K562 (cell line): ENCODE measurements around the gene TCF25. TPM values are rescaled to one million over a fixed set of nuclear protein-coding genes. Genes with fewer than 3 reads are reported as not detected.

Source experiments
- NR4A1 ChIP-seq, 2 experiments: fragments of 250-450 bp in 1 of 2; fragments of 450-650 bp in 1 of 2; sonication (Bioruptor Pico) in 1 of 2; IDR thresholded peaks; 2 replicates each; pipeline versions ENCODE4 v1.4.0 to v1.6.1; 2016 to 2020; ENCODE audit warnings: mild to moderate bottlenecking in 2 of 2, missing compliant biosample characterization in 1 of 2, missing genetic modification characterization in 1 of 2, moderate library complexity in 1 of 2
- XRCC5 ChIP-seq: fragments of 200-400 bp; formaldehyde crosslinking; IDR thresholded peaks from 2 replicates; pipeline ENCODE4 v1.6.1; 2017; ENCODE audit warnings: low read depth, mild to moderate bottlenecking, low read length
- ZNF253 ChIP-seq: fragments of 250-450 bp; sonication (Bioruptor Pico); conservative IDR thresholded peaks from 2 replicates; pipeline ENCODE4 v1.6.1; 2021; ENCODE audit warnings: mild to moderate bottlenecking
- ZNF583 ChIP-seq: fragments of 250-450 bp; sonication (Bioruptor Pico); IDR thresholded peaks from 2 replicates; pipeline ENCODE4 v1.4.0; 2020
- polyA plus RNA-seq, 8 experiments: library from polyadenylated mRNA; depleted of rRNA in 4 of 8; stranded (reverse) in 5 of 8; unstranded in 3 of 8; fragments of >200 nt; fragmentation: Nextera tagmentation in 2 of 8; fragmentation: Illumina TruSeq in 1 of 8; extraction: Ambion mirVana in 2 of 8; extraction: Trizol in 1 of 8; gene quantifications; 2 replicates each; pipeline versions ENCODE4 v1.2.1 to v1.2.3, GENCODE V29; 2011 to 2014; ENCODE audit warnings: inconsistent platforms in 1 of 8, missing spikeins in 1 of 8
- total RNA-seq, 7 experiments: library from RNA; depleted of rRNA in 6 of 7; stranded (reverse); fragments of >200 nt in 6 of 7; fragmentation: Illumina TruSeq in 2 of 7; extraction: Trizol in 2 of 7; gene quantifications; 2 replicates each; pipeline versions ENCODE4 v1.2.1 to v1.2.3, GENCODE V29; 2011 to 2021; ENCODE audit warnings: low replicate concordance in 1 of 7
- TF ChIP-seq, protein P1 (sequence below), 2 experiments: IDR thresholded peaks in 1 of 2; conservative IDR thresholded peaks in 1 of 2; 2 replicates each; pipeline ENCODE4 v1.6.1; 2016; ENCODE audit warnings: low read depth in 2 of 2, mild to moderate bottlenecking in 1 of 2, missing compliant biosample characterization in 1 of 2, missing genetic modification characterization in 1 of 2, moderate library complexity in 1 of 2
- TF ChIP-seq, protein P2 (sequence below): fragments of 250-450 bp; sonication (Bioruptor Pico); IDR thresholded peaks from 2 replicates; pipeline ENCODE4 v1.8.0; 2021; ENCODE audit warnings: mild to moderate bottlenecking, moderate library complexity

TCF25 gene
- total and polyA plus RNA-seq, 9 of the 15 experiments (the other 6 are each of a cell fraction or from before 2014, with no cell fraction given), result 9.0 to 154 (median 83.8) TPM

DNA sequence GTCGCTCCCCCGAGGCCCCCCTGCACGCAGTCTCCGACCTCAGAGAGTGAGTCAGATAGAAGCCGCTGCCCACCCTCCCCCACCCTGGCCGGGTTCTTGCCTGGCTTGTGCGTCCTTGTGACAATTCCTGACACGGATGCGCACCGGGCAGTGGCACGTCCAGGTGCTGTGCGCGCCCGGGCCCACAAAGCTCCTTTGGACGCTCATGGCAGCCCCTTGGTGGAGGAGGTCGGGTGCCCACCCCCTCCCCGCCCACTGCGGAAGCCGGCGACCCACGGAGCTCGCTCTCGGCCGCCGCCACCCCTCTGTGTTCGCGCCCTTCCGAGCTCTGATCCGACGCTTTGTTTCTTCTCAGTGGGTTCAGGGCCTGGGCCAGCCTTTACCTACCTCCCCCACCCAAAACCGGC is 49.1 kb downstream of the TCF25 start (continued):
- TF ChIP-seq ZNF583 (CRISPR knock-in tag) (no peak), ZNF253 (no peak), XRCC5 (no peak), NR4A1 (CRISPR knock-in tag; IDR thresholded peaks at IDR 0.05) (no peak), NR4A1 (tag; IDR thresholded peaks at IDR 0.05) (no peak)
- TF ChIP-seq, protein P1, sequence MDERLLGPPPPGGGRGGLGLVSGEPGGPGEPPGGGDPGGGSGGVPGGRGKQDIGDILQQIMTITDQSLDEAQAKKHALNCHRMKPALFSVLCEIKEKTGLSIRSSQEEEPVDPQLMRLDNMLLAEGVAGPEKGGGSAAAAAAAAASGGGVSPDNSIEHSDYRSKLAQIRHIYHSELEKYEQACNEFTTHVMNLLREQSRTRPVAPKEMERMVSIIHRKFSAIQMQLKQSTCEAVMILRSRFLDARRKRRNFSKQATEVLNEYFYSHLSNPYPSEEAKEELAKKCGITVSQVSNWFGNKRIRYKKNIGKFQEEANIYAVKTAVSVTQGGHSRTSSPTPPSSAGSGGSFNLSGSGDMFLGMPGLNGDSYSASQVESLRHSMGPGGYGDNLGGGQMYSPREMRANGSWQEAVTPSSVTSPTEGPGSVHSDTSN (CRISPR knock-in tag; IDR thresholded peaks at IDR 0.05; ENCODE audit: low read depth), result no peak
- TF ChIP-seq, protein P1 (tag; conservative IDR thresholded peaks at IDR 0.05; ENCODE audit: low read depth), result no peak
- TF ChIP-seq, protein P2, sequence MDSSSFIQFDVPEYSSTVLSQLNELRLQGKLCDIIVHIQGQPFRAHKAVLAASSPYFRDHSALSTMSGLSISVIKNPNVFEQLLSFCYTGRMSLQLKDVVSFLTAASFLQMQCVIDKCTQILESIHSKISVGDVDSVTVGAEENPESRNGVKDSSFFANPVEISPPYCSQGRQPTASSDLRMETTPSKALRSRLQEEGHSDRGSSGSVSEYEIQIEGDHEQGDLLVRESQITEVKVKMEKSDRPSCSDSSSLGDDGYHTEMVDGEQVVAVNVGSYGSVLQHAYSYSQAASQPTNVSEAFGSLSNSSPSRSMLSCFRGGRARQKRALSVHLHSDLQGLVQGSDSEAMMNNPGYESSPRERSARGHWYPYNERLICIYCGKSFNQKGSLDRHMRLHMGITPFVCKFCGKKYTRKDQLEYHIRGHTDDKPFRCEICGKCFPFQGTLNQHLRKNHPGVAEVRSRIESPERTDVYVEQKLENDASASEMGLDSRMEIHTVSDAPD (CRISPR knock-in tag), result no peak
- TF ChIP-seq, all 486 proteins: peak for 53
